Measurements from ENCODE around the gene PRAMEF5. TPM values are rescaled to one million over a fixed set of nuclear protein-coding genes. Genes with fewer than 3 reads are reported as not detected.
"Not testable (repeated sequence)": the region's sequence is repeated elsewhere in the genome, so short reads cannot be mapped to it uniquely, and the experiment has no call there.

PRAMEF5 gene
- total RNA-seq, 1 experiment from 2014 or later = not detected

DNA sequence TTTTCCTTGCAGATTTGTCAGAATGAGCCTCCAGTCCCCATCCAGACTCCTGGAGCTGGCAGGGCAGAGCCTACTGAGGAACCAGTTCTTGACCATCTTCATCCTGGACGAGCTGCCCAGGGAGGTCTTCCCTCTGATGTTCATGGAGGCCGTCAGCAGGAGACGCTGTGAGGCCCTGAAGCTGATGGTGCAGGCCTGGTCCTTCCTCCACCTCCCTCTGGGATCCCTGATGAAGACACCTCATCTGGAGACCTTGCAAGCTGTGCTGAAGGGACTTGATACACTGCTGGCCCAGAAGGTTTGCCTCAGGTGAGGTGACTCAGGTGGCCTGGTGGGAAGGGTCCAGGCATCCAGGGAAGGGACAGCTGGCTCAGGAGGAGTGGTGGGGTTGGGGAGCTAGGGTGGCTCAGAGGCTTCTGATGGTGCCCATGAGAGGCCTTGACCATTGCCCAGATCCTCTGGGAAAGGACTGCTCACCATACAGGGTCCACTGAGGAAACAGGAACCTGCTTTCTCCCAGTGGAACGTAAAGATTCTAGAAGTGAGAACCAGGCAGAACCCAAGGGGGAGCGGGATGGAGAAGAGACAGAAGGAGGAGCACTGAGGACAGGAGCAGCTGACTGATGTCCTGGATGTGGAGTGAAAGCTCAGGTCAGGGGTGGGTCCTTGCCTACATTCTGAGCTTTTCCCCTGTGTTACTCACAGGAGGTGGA lies 8.0 kb upstream of the PRAMEF5 start:
- in situ Hi-C loops (cut with HindIII; ENCODE audit: low pct_unique_long_range_greater_than_20kb, low sequenced_read_pairs) = not testable (repeated sequence)

GRCh38 chr1:13246554-13246871 lies 7.5 kb upstream of the PRAMEF5 start:
- in situ Hi-C loops (cut with HindIII; ENCODE audit: low pct_unique_long_range_greater_than_20kb, low sequenced_read_pairs); DNase-seq (ENCODE audit: low read depth, low spot score): not testable (repeated sequence)

More for the DNA sequence above, 8.0 kb upstream of the PRAMEF5 start:
- not testable (repeated sequence) for DNase-seq (ENCODE audit: low read depth, low spot score)

DNA sequence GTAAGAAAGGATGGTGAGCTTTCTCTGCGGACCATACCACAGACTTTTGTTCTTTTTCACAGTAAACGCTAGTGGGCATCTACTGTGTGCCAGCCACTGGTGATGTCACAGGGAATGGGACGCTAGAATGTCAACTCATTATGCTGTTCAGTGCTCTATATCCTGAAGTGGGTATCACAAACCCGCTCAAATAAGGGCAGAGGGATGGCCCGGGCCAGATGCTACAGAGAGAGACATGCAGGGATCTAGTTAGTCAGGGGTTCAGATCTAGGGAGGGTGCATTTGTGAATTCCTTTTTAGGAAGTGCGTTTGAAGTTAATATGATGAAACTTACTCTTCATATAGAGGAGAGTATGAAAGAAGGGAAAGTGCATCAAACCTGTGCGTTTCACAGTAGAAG lies 6.9 kb upstream of the PRAMEF5 start:
- in situ Hi-C loops (cut with HindIII; ENCODE audit: low pct_unique_long_range_greater_than_20kb, low sequenced_read_pairs); DNase-seq (ENCODE audit: low read depth, low spot score): not testable (repeated sequence)

DNA sequence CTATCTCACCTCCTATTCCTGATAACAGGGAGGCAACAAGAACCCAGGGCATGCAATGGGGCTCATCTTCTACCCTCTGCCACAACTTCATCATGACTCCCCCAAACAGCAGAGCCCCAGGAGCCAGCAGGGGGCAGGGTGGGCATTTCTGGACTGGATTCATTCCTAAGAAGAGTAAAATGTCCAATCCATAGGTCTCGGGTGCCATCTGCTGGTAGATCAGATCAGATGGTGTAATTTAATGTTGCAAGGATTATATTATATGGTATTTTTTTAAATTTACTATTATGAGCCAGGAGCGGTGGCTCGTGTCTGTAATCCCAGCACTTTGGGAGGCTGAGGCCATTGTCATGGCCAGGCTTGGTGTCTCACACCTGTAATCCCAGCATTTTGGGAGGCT lies 11.1 kb downstream of the PRAMEF5 start:
- in situ Hi-C loops (cut with HindIII; ENCODE audit: low pct_unique_long_range_greater_than_20kb, low sequenced_read_pairs); DNase-seq (ENCODE audit: low read depth, low spot score): not testable (repeated sequence)

- DNase-seq (ENCODE audit: low read depth, low spot score); in situ Hi-C loops (cut with HindIII; ENCODE audit: low pct_unique_long_range_greater_than_20kb, low sequenced_read_pairs): not testable (repeated sequence)
Observed at GRCh38 chr1:13277016-13277415, 23.0 kb downstream of the PRAMEF5 start.

- DNase-seq (ENCODE audit: low read depth, low spot score) = peak; percentile 6
- in situ Hi-C loops (cut with HindIII; ENCODE audit: low pct_unique_long_range_greater_than_20kb, low sequenced_read_pairs) = not testable (repeated sequence)
Observed at GRCh38 chr1:13279617-13280016, 25.6 kb downstream of the PRAMEF5 start.

- in situ Hi-C loops (cut with HindIII; ENCODE audit: low pct_unique_long_range_greater_than_20kb, low sequenced_read_pairs) = not testable (repeated sequence)
Observed at GRCh38 chr1:13285037-13285436, 31.0 kb downstream of the PRAMEF5 start, which contains the start of gene PRAMEF8. TSS of gene PRAMEF8 (minus strand) at chr1:13285137. CDS start at chr1:13284091, 1,046 bp downstream.

GRCh38 chr1:13289030-13289429 lies 35.0 kb downstream of the PRAMEF5 start:
- in situ Hi-C loops (cut with HindIII; ENCODE audit: low pct_unique_long_range_greater_than_20kb, low sequenced_read_pairs); DNase-seq (ENCODE audit: low read depth, low spot score): not testable (repeated sequence)

More at GRCh38 chr1:13285037-13285436, 31.0 kb downstream of the PRAMEF5 start, which contains the start of gene PRAMEF8:
- DNase-seq (ENCODE audit: low read depth, low spot score) = not testable (repeated sequence)

GRCh38 chr1:13297216-13297931 lies 43.4 kb downstream of the PRAMEF5 start:
- in situ Hi-C loops (cut with HindIII; ENCODE audit: low pct_unique_long_range_greater_than_20kb, low sequenced_read_pairs); DNase-seq (ENCODE audit: low read depth, low spot score): not testable (repeated sequence)

GRCh38 chr1:13298699-13299098 lies 44.7 kb downstream of the PRAMEF5 start:
- in situ Hi-C loops (cut with HindIII; ENCODE audit: low pct_unique_long_range_greater_than_20kb, low sequenced_read_pairs); DNase-seq (ENCODE audit: low read depth, low spot score): not testable (repeated sequence)

- in situ Hi-C loops (cut with HindIII; ENCODE audit: low pct_unique_long_range_greater_than_20kb, low sequenced_read_pairs); DNase-seq (ENCODE audit: low read depth, low spot score): not testable (repeated sequence)
Observed at GRCh38 chr1:13302197-13302596, 48.2 kb downstream of the PRAMEF5 start.

DNA sequence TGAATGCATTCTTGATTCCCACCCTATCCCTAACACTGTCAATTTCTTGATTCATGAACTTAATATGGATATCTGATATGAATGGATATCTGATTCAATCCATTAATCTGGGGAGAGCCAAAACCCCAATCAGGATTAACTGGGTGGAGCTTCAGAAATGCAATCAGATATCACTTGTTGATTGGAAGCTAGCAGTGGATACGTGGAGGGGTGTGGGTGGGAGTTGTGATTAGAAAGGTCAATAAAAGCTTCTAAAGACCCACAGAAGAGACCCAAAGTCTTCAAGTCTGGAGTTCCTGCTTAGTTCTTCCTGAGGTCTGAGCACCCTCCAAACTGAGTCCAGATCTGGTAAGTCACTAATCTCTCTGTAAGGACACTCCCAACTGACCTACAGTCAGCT lies 49.2 kb downstream of the PRAMEF5 start, which contains the start of gene PRAMEF33:
PRAMEF33 (plus strand) TSS at position 301 of the 400 bp plus-strand sequence. CDS start 2,416 bp downstream, outside the sequence.
- in situ Hi-C loops (cut with HindIII; ENCODE audit: low pct_unique_long_range_greater_than_20kb, low sequenced_read_pairs); DNase-seq (ENCODE audit: low read depth, low spot score): not testable (repeated sequence)

Small RNAs within 50 kb of the gene (small RNA-seq; reads per million reads assigned to genes)
- 0 reads per million in 2 experiments for gene RNU6-771P

Other genes with a start within 250 kb of the PRAMEF5 start
- gene PRAMEF27, start 197.6 kb upstream of the PRAMEF5 start, total RNA-seq (2014; rRNA removed; shearing (Covaris generic)) = not detected in 2 replicates
- not detected in 2 replicates for gene HNRNPCL3, start 193.4 kb upstream of the PRAMEF5 start, total RNA-seq (2014; rRNA removed; shearing (Covaris generic))
- gene PRAMEF25, start 183.4 kb upstream of the PRAMEF5 start, total RNA-seq (2014; rRNA removed; shearing (Covaris generic)) = not detected in 2 replicates
- not detected in 2 replicates for gene HNRNPCL2, start 137.3 kb upstream of the PRAMEF5 start, total RNA-seq (2014; rRNA removed; shearing (Covaris generic))
- gene PRAMEF26, start 98.2 kb upstream of the PRAMEF5 start, total RNA-seq (2014; rRNA removed; shearing (Covaris generic)) = not detected in 2 replicates
- not detected in 2 replicates for gene HNRNPCL4, start 88.6 kb upstream of the PRAMEF5 start, total RNA-seq (2014; rRNA removed; shearing (Covaris generic))
- not detected in 2 replicates for gene PRAMEF9, start 82.3 kb upstream of the PRAMEF5 start, total RNA-seq (2014; rRNA removed; shearing (Covaris generic))
- not detected in 2 replicates for gene PRAMEF13, start 52.8 kb upstream of the PRAMEF5 start, total RNA-seq (2014; rRNA removed; shearing (Covaris generic))
- gene PRAMEF18, start 28.0 kb upstream of the PRAMEF5 start, total RNA-seq (2014; rRNA removed; shearing (Covaris generic)) = not detected in 2 replicates
- not detected in 2 replicates for gene PRAMEF8, start 30.9 kb downstream of the PRAMEF5 start, total RNA-seq (2014; rRNA removed; shearing (Covaris generic))
- gene PRAMEF33, start 49.3 kb downstream of the PRAMEF5 start, total RNA-seq (2014; rRNA removed; shearing (Covaris generic)) = not detected in 2 replicates
- not detected in 2 replicates for gene PRAMEF15, start 61.4 kb downstream of the PRAMEF5 start, total RNA-seq (2014; rRNA removed; shearing (Covaris generic))
- not detected in 2 replicates for gene PRAMEF14, start 92.9 kb downstream of the PRAMEF5 start, total RNA-seq (2014; rRNA removed; shearing (Covaris generic))
- gene PRAMEF19, start 117.7 kb downstream of the PRAMEF5 start, total RNA-seq (2014; rRNA removed; shearing (Covaris generic)) = not detected in 2 replicates
- not detected in 2 replicates for gene PRAMEF17, start 135.4 kb downstream of the PRAMEF5 start, total RNA-seq (2014; rRNA removed; shearing (Covaris generic))
- not detected in 2 replicates for gene PRAMEF20, start 156.3 kb downstream of the PRAMEF5 start, total RNA-seq (2014; rRNA removed; shearing (Covaris generic))

All from SK-MEL-5 (cell line).